Esophagus squamous epithelium (tissue), 5 donors: ENCODE measurements around the gene SRMS. TPM values are rescaled to one million over a fixed set of nuclear protein-coding genes. Genes with fewer than 3 reads are reported as not detected.

Experiments
- DNase-seq: peaks from one replicate; lab custom pipeline; 2025; lab: John Stamatoyannopoulos, UW
- H3K27ac ChIP-seq, 4 donors: fragments of 200-600 bp; sonication (generic); one replicate each; pipeline ENCODE4 v1.5.1; 2016 to 2019; ENCODE audit warnings: mild to moderate bottlenecking in 1 of 4
- H3K27me3 ChIP-seq, 4 donors: fragments of 200-600 bp; sonication (generic); 1 replicate in 3 of 4; 2 replicates in 1 of 4; pipeline versions ENCODE4 v1.5.1 to v1.6.0; 2017 to 2021; ENCODE audit warnings: antibody characterized with exemption in 1 of 4
- H3K36me3 ChIP-seq, 3 donors: fragments of 200-600 bp; sonication (generic); one replicate each; pipeline ENCODE4 v1.5.1; 2016 to 2019
- H3K4me1 ChIP-seq, 3 donors: fragments of 200-600 bp; sonication (generic); one replicate each; pipeline ENCODE4 v1.5.1; 2017 to 2019
- H3K4me3 ChIP-seq, 4 donors: fragments of 200-600 bp; sonication (generic); 1 replicate in 3 of 4; 2 replicates in 1 of 4; pipeline ENCODE4 v1.5.1; 2016 to 2019; ENCODE audit warnings: mild to moderate bottlenecking in 2 of 4, moderate library complexity in 1 of 4
- H3K9me3 ChIP-seq, 3 donors: fragments of 200-600 bp; sonication (generic); one replicate each; pipeline ENCODE4 v1.5.1; 2016 to 2019
- POLR2A ChIP-seq, 4 donors: fragments of 450-650 bp; IDR thresholded peaks; one replicate each; pipeline ENCODE4 v1.6.1; 2017; ENCODE audit warnings: antibody characterized with exemption in 4 of 4, mild to moderate bottlenecking in 4 of 4, moderate library complexity in 3 of 4
- WGBS, 2 donors: methylation state at CpG; one replicate each; pipeline ENCODE4 v1.1.5; 2018; 5-methylcytosine and 5-hydroxymethylcytosine counted together
- intact Hi-C: fragments of 100-400 bp; cut with DNase I; formaldehyde crosslinking; loops from one replicate; pipeline ENCODE4 v1.15.0; 2022
- total RNA-seq, 4 donors: library from RNA; depleted of rRNA; stranded (reverse); fragments of >200 nt; gene quantifications; one replicate each; pipeline ENCODE4 v1.1.0, GENCODE V29; 2016
- TF ChIP-seq, protein P1 (sequence below), 6 experiments: fragments of 450-650 bp in 4 of 6; fragments of 200-600 bp in 2 of 6; sonication (generic) in 2 of 6; IDR thresholded peaks; one replicate each; pipeline ENCODE4 v1.5.1; 2016 to 2019; ENCODE audit warnings: antibody characterized with exemption in 6 of 6, mild to moderate bottlenecking in 4 of 6, moderate library complexity in 4 of 6
- donor health status: DM: yes; HTN: yes; CAD: no.

SRMS gene
- total RNA-seq, 4 donors from 2014 or later, result not detected

DNA sequence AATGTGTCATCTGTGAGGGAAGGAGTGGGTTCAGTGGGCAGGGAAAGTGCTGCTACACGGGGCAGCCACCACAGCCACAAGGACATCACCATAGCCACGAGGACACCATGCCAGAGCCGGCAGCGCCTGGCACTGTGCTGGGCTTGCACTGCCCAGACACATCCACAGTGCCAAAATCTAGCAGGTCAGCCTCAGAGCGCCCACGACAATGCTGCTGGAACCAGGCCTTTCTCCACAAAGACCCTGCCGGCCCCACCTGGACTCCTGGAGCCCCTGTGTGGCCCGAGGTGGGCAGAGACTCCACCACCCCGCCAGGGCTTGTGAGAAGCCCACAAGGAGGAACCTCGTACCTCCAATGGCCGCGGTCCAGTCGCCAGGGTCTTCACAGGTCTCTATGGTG lies 45.1 kb upstream of the SRMS start:
- intact Hi-C loops, result no loop called here
- no peaks in the 10 kb centered on the region for H3K27me3 ChIP-seq
- H3K4me1 ChIP-seq, result peaks cover 0 to 6% (median 0%) of the 10 kb centered on the region in 3 donors
- peaks cover 19 to 99% (median 28%) of the 10 kb centered on the region in 3 donors for H3K36me3 ChIP-seq
- WGBS, 2 donors, result 94% methylated on average over 11 of the region's 13 CpGs; no CpG with 5 or more reads in 1 of the 2 donors
- no peak for DNase-seq
- TF ChIP-seq, protein P1, sequence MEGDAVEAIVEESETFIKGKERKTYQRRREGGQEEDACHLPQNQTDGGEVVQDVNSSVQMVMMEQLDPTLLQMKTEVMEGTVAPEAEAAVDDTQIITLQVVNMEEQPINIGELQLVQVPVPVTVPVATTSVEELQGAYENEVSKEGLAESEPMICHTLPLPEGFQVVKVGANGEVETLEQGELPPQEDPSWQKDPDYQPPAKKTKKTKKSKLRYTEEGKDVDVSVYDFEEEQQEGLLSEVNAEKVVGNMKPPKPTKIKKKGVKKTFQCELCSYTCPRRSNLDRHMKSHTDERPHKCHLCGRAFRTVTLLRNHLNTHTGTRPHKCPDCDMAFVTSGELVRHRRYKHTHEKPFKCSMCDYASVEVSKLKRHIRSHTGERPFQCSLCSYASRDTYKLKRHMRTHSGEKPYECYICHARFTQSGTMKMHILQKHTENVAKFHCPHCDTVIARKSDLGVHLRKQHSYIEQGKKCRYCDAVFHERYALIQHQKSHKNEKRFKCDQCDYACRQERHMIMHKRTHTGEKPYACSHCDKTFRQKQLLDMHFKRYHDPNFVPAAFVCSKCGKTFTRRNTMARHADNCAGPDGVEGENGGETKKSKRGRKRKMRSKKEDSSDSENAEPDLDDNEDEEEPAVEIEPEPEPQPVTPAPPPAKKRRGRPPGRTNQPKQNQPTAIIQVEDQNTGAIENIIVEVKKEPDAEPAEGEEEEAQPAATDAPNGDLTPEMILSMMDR (IDR thresholded peaks at IDR 0.05), result no peak
- no peak for TF ChIP-seq POLR2A (IDR thresholded peaks at IDR 0.05)
- no peak overlapping the region for H3K4me3 ChIP-seq
- no peaks in the 10 kb centered on the region for H3K9me3 ChIP-seq
- H3K27ac ChIP-seq, result no peak overlapping the region

DNA sequence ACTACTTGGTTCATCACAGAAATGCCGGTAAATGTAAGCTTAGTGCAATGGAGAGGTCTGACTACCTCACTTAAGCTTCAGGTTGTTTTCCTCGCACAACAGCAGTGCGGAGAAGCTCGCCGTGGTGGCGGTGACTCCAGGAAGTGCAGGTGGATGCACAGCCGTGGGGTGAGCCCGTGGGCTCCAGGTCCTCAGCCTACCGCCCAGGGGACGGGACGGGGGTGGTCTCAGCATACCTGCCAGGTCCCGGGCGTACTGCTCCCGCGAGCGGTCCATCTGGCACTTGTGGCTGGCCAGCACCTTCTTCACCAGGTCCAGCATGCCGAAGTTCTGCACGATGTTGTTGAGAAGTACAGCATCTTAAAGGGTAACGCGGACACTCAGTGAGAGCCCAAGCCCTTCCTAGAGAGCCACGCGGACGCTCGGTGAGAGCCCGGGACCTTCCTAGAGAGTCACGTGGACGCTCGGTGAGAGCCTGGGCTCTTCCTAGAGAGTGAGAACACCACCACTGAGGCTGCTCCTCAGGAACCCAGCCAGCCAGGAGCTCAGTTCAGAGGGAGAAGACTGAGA lies 44.3 kb upstream of the SRMS start:
- Histone ChIP-seq H3K4me1 (peaks cover 0 to 6% (median 0%) of the 10 kb centered on the region in 3 donors), H3K9me3 (no peaks in the 10 kb centered on the region), H3K36me3 (peaks cover 19 to 93% (median 28%) of the 10 kb centered on the region in 3 donors), H3K27me3 (no peaks in the 10 kb centered on the region), H3K27ac (no peak overlapping the region), H3K4me3 (no peak overlapping the region)
- TF ChIP-seq POLR2A (IDR thresholded peaks at IDR 0.05), result no peak
- TF ChIP-seq, protein P1 (IDR thresholded peaks at IDR 0.05), result no peak
- intact Hi-C loops, result no loop called here
- DNase-seq, result no peak
- WGBS, 2 donors, result 92 to 94% methylated on average over 9 to 13 of the region's 28 CpGs

DNA sequence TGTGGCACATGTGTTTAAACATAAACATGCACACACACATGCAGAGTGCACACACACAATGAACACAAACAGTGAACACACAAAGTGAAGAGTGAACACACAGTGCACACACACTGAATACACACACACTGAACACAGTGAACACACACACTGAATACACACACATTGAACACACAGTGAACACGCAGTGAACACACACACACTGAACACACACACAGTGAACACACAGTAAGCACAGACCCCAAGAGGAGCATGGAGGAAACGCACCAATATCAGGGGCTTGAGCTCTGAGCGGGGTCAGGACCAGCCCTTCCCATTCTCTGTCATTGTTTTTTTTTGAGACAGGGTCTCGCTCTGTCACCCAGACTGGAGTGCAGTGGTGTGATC lies 43.6 kb upstream of the SRMS start:
- WGBS, 2 donors, result 96% methylated on average over 4 of the region's 4 CpGs
- Histone ChIP-seq H3K27me3 (no peaks in the 10 kb centered on the region), H3K36me3 (peaks cover 15 to 86% (median 28%) of the 10 kb centered on the region in 3 donors), H3K27ac (no peak overlapping the region), H3K4me1 (peaks cover 0 to 6% (median 0%) of the 10 kb centered on the region in 3 donors), H3K9me3 (no peaks in the 10 kb centered on the region), H3K4me3 (no peak overlapping the region)
- TF ChIP-seq, protein P1 (IDR thresholded peaks at IDR 0.05), result no peak
- TF ChIP-seq POLR2A (IDR thresholded peaks at IDR 0.05), result no peak
- DNase-seq, result no peak
- intact Hi-C loops, result no loop called here

DNA sequence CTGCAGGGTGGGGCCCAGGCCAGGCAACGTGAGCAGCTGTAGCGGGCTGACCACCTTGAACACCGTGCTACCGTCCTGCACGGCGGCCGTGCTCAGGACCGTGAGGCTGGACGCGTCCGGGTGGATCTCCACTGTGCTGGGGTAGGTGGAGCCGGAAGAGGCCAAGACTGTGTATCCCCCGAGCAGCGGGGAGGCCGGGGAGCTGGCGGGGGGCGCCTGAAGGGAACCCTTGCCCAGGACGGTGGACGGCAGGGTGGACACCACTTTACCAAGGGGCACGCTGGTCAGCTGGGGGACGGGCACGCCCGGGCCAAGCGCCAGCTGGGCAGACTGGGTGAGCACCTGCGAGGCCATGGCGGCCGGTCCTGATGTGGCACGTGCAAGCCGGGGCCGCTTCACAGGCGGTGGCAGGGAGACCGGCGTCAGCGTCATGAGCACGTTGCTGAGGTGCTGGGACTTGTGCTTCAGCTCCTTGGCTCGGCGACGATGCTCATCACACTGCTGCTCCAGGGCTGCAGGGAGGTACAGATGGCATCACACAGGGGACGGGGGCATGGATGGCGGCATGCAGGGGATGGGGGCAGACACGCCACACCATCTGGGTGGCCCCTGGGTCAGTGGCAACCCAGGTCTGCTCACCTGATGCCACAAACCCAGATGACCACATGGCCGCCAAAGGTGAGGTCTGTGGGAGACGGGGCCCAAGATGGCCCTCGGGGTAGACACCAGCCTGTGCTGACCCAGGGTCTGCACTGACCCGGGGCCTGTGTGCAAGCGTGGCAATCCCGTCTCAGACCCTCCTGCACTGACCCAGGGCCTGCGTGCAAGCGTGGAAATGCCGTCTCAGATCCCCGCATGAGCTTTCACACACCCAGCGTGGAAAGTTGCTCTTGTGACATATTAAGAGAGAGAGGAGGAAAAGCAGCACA lies 42.9 kb upstream of the SRMS start:
- no peaks in the 10 kb centered on the region for H3K27me3 ChIP-seq
- WGBS, 2 donors, result 82 to 86% methylated on average over 12 to 13 of the region's 52 CpGs
- no peak overlapping the region for H3K27ac ChIP-seq
- intact Hi-C loops, result no loop called here
- H3K9me3 ChIP-seq, result no peaks in the 10 kb centered on the region
- no peak for DNase-seq
- peaks cover 11 to 79% (median 28%) of the 10 kb centered on the region in 3 donors for H3K36me3 ChIP-seq
- no peak overlapping the region for H3K4me3 ChIP-seq
- H3K4me1 ChIP-seq, result peaks cover 0 to 6% (median 0%) of the 10 kb centered on the region in 3 donors
- TF ChIP-seq, protein P1 (IDR thresholded peaks at IDR 0.05), result no peak
- no peak for TF ChIP-seq POLR2A (IDR thresholded peaks at IDR 0.05)
